AG09319 (cell line): ENCODE measurements around the gene PRDX2.
"Not testable (repeated sequence)": the region's sequence is repeated elsewhere in the genome, so short reads cannot be mapped to it uniquely, and the experiment has no call there.

Experiments used
- DNase-seq: peaks from one replicate; pipeline ENCODE4 v3.0.0-alpha.2; 2010; ENCODE audit warnings: low read depth; ENCODE audit errors: extremely low read depth
- CTCF ChIP-seq: IDR thresholded peaks from 2 replicates; pipeline ENCODE4 v1.5.1; 2011; ENCODE audit warnings: low read depth, mild to moderate bottlenecking, inconsistent platforms, low read length, moderate library complexity

Gene PRDX2

GRCh38 chr19:12801466-12802266 is at the start of gene PRDX2, which contains the start of gene THSD8:
Gene PRDX2 (minus strand): TSS chr19:12801800. CDS start chr19:12801261, 539 bp downstream.
Gene THSD8 (plus strand): TSS chr19:12802069. CDS start chr19:12802072, 3 bp downstream.
- no peak for DNase-seq
- TF ChIP-seq CTCF, result no peak

GRCh38 chr19:12847159-12848139 is 45.8 kb upstream of the PRDX2 start:
- peak; percentile 31 for DNase-seq
- peak; percentile 73 for TF ChIP-seq CTCF

- not testable (repeated sequence) for DNase-seq
Observed at GRCh38 chr19:12846613-12847012, 45.0 kb upstream of the PRDX2 start.

GRCh38 chr19:12843999-12844732 is 42.6 kb upstream of the PRDX2 start:
- DNase-seq, result no peak
- TF ChIP-seq CTCF, result no peak

- DNase-seq, result no peak
- no peak for TF ChIP-seq CTCF
Observed at GRCh38 chr19:12843328-12843727, 41.7 kb upstream of the PRDX2 start.

GRCh38 chr19:12842511-12842910 is 40.9 kb upstream of the PRDX2 start:
- TF ChIP-seq CTCF, result no peak
- DNase-seq, result no peak

GRCh38 chr19:12841094-12841493 is 39.5 kb upstream of the PRDX2 start:
- TF ChIP-seq CTCF, result no peak
- no peak for DNase-seq
